Endothelial cell of hepatic sinusoid (primary cell): ENCODE results near the gene S100A10.

Experiments
- in situ Hi-C: cut with HindIII; loops from 2 replicates; pipeline ENCODE4 v1.10.0; 2017; ENCODE audit warnings: low sequenced_read_pairs

The S100A10 gene

GRCh38 chr1:151966061-151966460 lies 27.6 kb downstream of the S100A10 start:
- in situ Hi-C loops: no loop called here

GRCh38 chr1:151964510-151964909 lies 29.1 kb downstream of the S100A10 start:
- in situ Hi-C loops: no loop called here

- in situ Hi-C loops: no loop called here
Measured at GRCh38 chr1:151963288-151963687, 30.4 kb downstream of the S100A10 start.

GRCh38 chr1:151961833-151962232 lies 31.8 kb downstream of the S100A10 start:
- in situ Hi-C loops: no loop called here

- in situ Hi-C loops: no loop called here
Measured at GRCh38 chr1:151960780-151961513, 32.7 kb downstream of the S100A10 start.

- in situ Hi-C loops: no loop called here
Measured at GRCh38 chr1:151958959-151959358, 34.7 kb downstream of the S100A10 start.

- in situ Hi-C loops: no loop called here
Measured at GRCh38 chr1:151956957-151957497, 36.6 kb downstream of the S100A10 start.

GRCh38 chr1:151953409-151954094 lies 40.1 kb downstream of the S100A10 start:
- in situ Hi-C loops: no loop called here

- in situ Hi-C loops: no loop called here
Measured at GRCh38 chr1:151952811-151953210, 40.8 kb downstream of the S100A10 start.

GRCh38 chr1:151949371-151950193 lies 44.1 kb downstream of the S100A10 start:
- in situ Hi-C loops: no loop called here

GRCh38 chr1:151948506-151948905 lies 45.2 kb downstream of the S100A10 start:
- in situ Hi-C loops: no loop called here

- in situ Hi-C loops: no loop called here
Measured at GRCh38 chr1:151947140-151947539, 46.5 kb downstream of the S100A10 start.

- in situ Hi-C loops: no loop called here
Measured at GRCh38 chr1:151945725-151946722, 47.6 kb downstream of the S100A10 start.

- in situ Hi-C loops: no loop called here
Measured at GRCh38 chr1:151944857-151945575, 48.6 kb downstream of the S100A10 start.

GRCh38 chr1:151944126-151944856 lies 49.4 kb downstream of the S100A10 start:
- in situ Hi-C loops: no loop called here

GRCh38 chr1:151943591-151943990 lies 50.1 kb downstream of the S100A10 start:
- in situ Hi-C loops: no loop called here

GRCh38 chr1:151942882-151943281 lies 50.8 kb downstream of the S100A10 start:
- in situ Hi-C loops: no loop called here

- in situ Hi-C loops: no loop called here
Measured at GRCh38 chr1:151940541-151940940, 53.1 kb downstream of the S100A10 start.

GRCh38 chr1:151939779-151940178 lies 53.9 kb downstream of the S100A10 start:
- in situ Hi-C loops: no loop called here
